ENCODE data around the gene MACROD2.

MACROD2 gene

DNA sequence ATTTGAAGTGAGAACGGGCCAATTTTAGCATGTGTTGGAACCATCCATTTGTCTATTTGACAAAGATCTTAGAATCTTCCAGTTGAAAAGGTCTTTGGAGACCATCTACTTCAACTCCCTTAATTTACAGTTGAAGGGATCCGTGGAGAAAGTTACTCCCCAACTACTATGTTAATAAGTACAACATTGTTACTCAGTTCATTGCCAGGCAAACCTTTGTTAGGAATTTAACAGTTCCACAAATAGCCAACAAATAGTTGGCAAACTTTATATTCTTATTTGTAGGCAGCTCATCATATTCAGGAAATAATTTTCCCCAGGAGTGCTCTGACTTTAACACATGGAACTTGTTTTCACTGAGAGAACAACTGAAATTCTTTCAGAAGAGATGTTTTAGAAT, 423.1 kb downstream of the MACROD2 start:
- H3K4me2 ChIP-seq, result no peak overlapping the region
- no peak overlapping the region for H3K27ac ChIP-seq
- no peaks in the 10 kb centered on the region for H3K9me3 ChIP-seq (replicated peaks in 1 of 11)
- H3K4me3 ChIP-seq, result no peak overlapping the region
- H3K9ac ChIP-seq, result no peak overlapping the region
- H4K20me1 ChIP-seq, result no peaks in the 10 kb centered on the region
- H3K4me1 ChIP-seq, result no peaks in the 10 kb centered on the region
- H3K27me3 ChIP-seq, result no peaks in the 10 kb centered on the region
- no peaks in the 10 kb centered on the region for H3K36me3 ChIP-seq
- TF ChIP-seq Cebpa-rat (IDR thresholded peaks at IDR 0.05), result no peak

DNA sequence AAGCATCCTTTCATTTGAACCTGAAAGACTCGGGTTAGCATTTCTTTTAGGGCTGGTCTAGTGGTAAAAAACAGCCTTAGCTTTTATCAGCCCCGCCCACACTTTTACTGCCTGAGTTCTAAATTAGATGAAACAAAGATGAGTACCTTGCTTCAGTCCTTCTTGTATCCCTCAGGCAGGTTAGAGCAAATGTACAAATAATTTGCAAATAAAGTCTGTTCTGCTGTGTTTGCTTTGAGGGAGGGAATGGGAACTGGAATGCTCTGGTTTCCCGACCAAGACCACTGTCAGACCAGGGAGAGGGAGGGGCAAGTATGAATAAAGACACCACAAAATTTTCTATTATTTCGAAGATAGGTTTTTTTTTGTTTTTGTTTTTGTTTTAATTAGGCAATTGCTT, 427.6 kb downstream of the MACROD2 start:
- Histone ChIP-seq H3K4me1 (peaks cover 0 to 8% (median 6%) of the 10 kb centered on the region in 10 experiments; a peak in 9 of 20 replicates), H4K20me1 (no peaks in the 10 kb centered on the region), H3K27me3 (no peaks in the 10 kb centered on the region), H3K4me3 (no peak overlapping the region), H3K27ac (no peak overlapping the region), H3K9ac (no peak overlapping the region), H3K9me3 (replicated peaks in 1 of 11) (no peaks in the 10 kb centered on the region), H3K4me2 (no peak overlapping the region), H3K36me3 (no peaks in the 10 kb centered on the region)
- TF ChIP-seq Cebpa-rat (IDR thresholded peaks at IDR 0.05), result no peak

DNA sequence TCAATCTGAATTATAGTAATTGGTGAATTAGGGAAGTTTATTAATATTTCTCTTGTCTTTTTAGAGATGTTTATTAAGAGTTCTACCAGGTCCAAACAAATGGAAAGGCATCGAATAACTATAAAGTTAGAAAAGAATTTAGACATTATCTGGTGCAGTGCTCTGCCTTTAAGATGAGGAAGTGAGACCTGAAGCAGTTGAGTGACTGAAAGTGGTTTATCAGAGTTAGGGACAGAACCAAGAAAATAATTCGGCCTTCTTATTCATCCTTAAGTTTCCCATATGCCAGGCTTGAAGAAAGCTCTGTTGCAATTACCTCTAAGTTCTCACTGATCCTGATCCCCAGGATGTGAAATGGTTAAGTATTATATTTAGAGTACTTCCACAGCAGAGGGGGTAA, 436.3 kb downstream of the MACROD2 start:
- H3K4me1 ChIP-seq, result no peaks in the 10 kb centered on the region
- no peak overlapping the region for H3K27ac ChIP-seq
- TF ChIP-seq Cebpa-rat (IDR thresholded peaks at IDR 0.05), result no peak
- no peaks in the 10 kb centered on the region for H3K27me3 ChIP-seq
- no peaks in the 10 kb centered on the region for H4K20me1 ChIP-seq
- H3K4me3 ChIP-seq, result no peak overlapping the region
- H3K9ac ChIP-seq, result no peak overlapping the region
- H3K9me3 ChIP-seq (replicated peaks in 1 of 11), result no peaks in the 10 kb centered on the region
- no peak overlapping the region for H3K4me2 ChIP-seq
- H3K36me3 ChIP-seq, result no peaks in the 10 kb centered on the region

DNA sequence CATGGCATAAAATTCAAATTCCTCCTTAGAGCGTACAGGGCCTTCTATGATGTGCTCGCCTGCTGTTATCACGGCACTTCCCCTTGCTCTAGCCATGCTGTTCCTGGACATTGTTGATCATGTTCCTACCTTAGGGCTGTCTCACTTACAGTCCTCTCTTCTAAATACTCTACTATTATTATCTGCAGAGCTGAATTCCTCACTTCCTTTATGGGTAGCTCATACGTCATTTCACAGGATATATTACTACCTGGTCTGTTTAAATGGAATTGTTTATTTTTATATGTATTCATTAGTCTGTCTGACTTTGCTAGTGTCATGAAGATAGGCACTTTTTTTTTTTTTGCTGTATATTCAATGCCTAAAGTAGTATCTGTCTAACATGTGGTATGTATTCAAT, 436.8 kb downstream of the MACROD2 start:
- no peak overlapping the region for H3K4me2 ChIP-seq
- no peak for TF ChIP-seq Cebpa-rat (IDR thresholded peaks at IDR 0.05)
- no peak overlapping the region for H3K9ac ChIP-seq
- H3K36me3 ChIP-seq, result no peaks in the 10 kb centered on the region
- H3K27ac ChIP-seq, result no peak overlapping the region
- no peaks in the 10 kb centered on the region for H3K4me1 ChIP-seq
- H3K9me3 ChIP-seq (replicated peaks in 1 of 11), result no peaks in the 10 kb centered on the region
- H3K4me3 ChIP-seq, result no peak overlapping the region
- no peaks in the 10 kb centered on the region for H4K20me1 ChIP-seq
- H3K27me3 ChIP-seq, result no peaks in the 10 kb centered on the region

DNA sequence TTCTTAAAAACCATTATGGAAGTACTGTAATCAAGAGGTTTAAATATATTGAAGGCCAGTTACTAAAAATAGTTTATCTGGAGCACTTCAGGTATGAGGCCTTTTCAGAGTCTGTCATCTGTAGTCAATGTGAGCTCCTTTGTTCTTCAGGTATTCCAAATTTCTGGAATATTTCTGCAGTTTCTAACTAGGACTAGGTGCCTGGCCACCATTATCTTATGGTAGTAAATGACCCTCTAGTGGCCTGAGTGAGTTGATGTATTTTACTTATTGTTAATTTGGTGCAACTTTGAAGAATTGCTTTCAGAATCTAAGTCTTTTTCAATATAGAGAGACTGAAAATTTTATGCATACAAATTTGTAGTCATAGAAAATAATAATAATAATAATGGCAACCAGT, 437.3 kb downstream of the MACROD2 start:
- Histone ChIP-seq H4K20me1 (no peaks in the 10 kb centered on the region), H3K4me1 (no peaks in the 10 kb centered on the region), H3K27ac (no peak overlapping the region), H3K4me3 (no peak overlapping the region), H3K36me3 (no peaks in the 10 kb centered on the region), H3K9me3 (replicated peaks in 1 of 11) (no peaks in the 10 kb centered on the region), H3K27me3 (no peaks in the 10 kb centered on the region), H3K9ac (no peak overlapping the region), H3K4me2 (no peak overlapping the region)
- TF ChIP-seq Cebpa-rat (IDR thresholded peaks at IDR 0.05), result no peak

DNA sequence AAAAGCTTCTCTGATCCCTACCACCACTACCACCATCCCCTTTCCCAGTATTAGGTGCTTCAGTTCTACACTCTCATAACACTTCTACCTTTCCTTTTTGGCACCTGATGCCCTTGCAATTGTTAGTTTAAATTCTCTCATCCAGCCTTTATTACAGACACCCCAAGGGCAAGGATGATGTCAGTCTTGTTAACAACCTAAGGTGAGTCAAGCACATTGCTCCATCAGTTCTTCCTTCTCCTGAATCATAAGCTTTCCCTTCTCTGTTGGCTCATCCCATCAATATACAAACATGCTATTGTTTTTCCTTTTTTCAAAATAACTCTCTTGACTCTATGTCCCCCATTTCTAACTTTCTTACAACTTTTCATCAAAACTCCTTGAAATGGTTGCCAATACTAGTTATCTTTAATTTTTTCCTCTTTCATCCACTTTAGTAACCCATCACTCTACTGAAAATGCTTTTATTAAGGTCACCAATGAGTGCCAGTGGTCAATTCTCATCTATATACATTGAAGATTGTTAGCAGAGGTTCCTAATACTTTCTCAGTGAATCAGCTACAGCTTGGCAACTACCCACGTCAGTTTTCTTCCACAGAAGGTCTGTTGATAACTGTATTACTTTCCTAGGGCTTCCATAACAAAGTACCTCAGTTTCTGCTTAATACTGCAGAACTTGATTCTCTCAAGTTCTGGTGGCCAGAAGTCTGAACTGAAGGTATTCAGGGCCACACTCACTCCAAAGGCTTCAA, 439.2 kb downstream of the MACROD2 start:
- H3K9me3 ChIP-seq (replicated peaks in 1 of 11), result peaks cover 4 to 12% (median 8%) of the 10 kb centered on the region in 11 experiments; a peak in 12 of 22 replicates
- H3K36me3 ChIP-seq, result no peaks in the 10 kb centered on the region
- no peak overlapping the region for H3K27ac ChIP-seq
- H4K20me1 ChIP-seq, result no peaks in the 10 kb centered on the region
- TF ChIP-seq Cebpa-rat (IDR thresholded peaks at IDR 0.05), result no peak
- no peaks in the 10 kb centered on the region for H3K27me3 ChIP-seq
- no peak overlapping the region for H3K9ac ChIP-seq
- H3K4me1 ChIP-seq, result no peaks in the 10 kb centered on the region
- no peak overlapping the region for H3K4me2 ChIP-seq
- H3K4me3 ChIP-seq, result no peak overlapping the region

DNA sequence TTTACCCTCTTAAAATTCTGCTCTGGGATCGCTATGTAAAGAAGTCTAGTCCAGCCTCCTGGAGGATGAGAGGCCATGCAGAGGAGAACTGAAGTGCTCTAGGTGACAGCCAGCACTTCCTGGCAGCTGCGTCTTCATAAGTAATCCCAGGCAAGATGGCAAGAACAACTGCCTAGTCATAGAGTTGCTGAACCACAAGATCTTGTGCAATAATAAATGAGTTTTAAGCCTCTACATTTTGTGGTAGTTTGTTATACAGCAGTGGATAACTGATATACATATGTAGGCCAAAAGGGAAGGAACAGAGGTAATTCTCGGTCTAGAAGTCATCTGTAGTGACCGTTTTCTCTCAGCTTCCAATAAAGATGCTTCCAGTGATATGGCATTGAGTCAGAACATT, 445.9 kb downstream of the MACROD2 start:
- peak in 2 of 11 experiments; percentile 28 to 31; a peak in 1 of 22 replicates for TF ChIP-seq Cebpa-rat (IDR thresholded peaks at IDR 0.05)
- Histone ChIP-seq H3K27ac (no peak overlapping the region), H3K4me1 (no peaks in the 10 kb centered on the region), H3K4me2 (no peak overlapping the region), H3K9me3 (replicated peaks in 1 of 11) (peaks cover 4 to 12% (median 8%) of the 10 kb centered on the region in 11 experiments; a peak in 12 of 22 replicates), H3K4me3 (no peak overlapping the region), H3K27me3 (no peaks in the 10 kb centered on the region), H3K9ac (no peak overlapping the region), H3K36me3 (no peaks in the 10 kb centered on the region), H4K20me1 (no peaks in the 10 kb centered on the region)

DNA sequence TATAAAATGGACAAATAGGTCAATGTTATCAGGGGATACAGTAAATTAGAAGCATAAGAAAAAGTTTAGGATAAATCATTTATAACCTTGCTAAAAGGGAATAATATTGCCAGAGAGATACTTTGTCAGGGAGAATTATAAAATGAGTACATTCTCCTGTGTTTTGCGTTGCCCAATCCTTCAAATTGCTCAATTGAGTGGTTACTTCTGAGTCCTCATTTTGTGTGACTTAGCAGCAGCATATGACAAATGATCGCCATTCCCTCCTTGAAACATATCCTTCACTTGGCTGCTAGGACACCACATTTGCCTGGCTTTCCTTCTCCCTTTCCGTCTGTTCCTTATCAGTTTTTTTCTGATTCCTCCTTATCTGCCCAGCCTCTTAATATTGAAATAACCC, 448.8 kb downstream of the MACROD2 start:
- no peak overlapping the region for H3K27ac ChIP-seq
- no peak overlapping the region for H3K9ac ChIP-seq
- H3K36me3 ChIP-seq, result no peaks in the 10 kb centered on the region
- peaks cover under 1 to 4% (median 3%) of the 10 kb centered on the region in 11 experiments; a peak in 11 of 22 replicates for H3K9me3 ChIP-seq (replicated peaks in 1 of 11)
- no peak for TF ChIP-seq Cebpa-rat (IDR thresholded peaks at IDR 0.05)
- H3K4me3 ChIP-seq, result no peak overlapping the region
- no peaks in the 10 kb centered on the region for H3K27me3 ChIP-seq
- H4K20me1 ChIP-seq, result no peaks in the 10 kb centered on the region
- no peak overlapping the region for H3K4me2 ChIP-seq
- no peaks in the 10 kb centered on the region for H3K4me1 ChIP-seq

DNA sequence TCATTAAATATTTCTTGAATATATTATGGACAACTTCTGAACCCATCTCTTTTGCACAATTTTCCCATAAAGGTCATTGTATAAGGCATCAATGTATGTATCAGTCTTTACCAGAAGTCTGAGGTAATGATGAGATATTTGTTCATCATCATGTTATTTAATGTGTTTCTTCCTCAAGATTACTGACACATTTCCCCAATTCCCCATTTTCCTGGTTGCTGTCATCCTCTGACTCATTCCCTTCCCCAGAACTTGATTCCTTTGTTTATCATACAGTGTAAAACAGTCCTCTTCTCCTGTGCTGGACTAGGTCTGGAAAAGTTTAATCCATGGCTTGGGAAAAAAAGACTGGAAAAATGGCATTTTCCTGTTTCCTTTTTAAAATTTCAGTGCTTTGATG, 450.0 kb downstream of the MACROD2 start:
- Histone ChIP-seq H3K4me3 (no peak overlapping the region), H3K4me2 (no peak overlapping the region), H3K27me3 (no peaks in the 10 kb centered on the region), H3K27ac (no peak overlapping the region), H3K36me3 (no peaks in the 10 kb centered on the region), H3K9me3 (replicated peaks in 1 of 11) (no peaks in the 10 kb centered on the region), H4K20me1 (no peaks in the 10 kb centered on the region), H3K4me1 (no peaks in the 10 kb centered on the region), H3K9ac (no peak overlapping the region)
- no peak for TF ChIP-seq Cebpa-rat (IDR thresholded peaks at IDR 0.05)

DNA sequence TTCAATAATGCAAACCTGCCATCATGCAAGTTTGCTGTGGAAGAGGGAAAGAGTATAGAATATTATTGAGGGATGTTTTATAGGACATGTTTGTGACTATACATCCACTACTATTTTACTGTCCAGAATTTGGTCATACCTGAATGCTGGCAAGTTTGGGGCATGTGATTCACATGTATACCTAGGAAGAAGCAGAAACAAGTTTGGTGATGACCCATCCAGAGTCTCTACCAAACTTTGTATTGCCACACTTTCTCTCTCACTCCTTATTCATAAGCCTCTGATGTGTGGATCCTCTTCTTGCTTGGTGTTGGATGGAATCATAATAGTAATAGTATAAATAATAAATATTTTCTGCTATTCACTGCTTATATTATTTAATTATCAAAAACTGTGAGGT, 450.6 kb downstream of the MACROD2 start:
- no peaks in the 10 kb centered on the region for H3K4me1 ChIP-seq
- H3K27me3 ChIP-seq, result no peaks in the 10 kb centered on the region
- H3K4me2 ChIP-seq, result no peak overlapping the region
- no peaks in the 10 kb centered on the region for H3K36me3 ChIP-seq
- no peak for TF ChIP-seq Cebpa-rat (IDR thresholded peaks at IDR 0.05)
- no peak overlapping the region for H3K4me3 ChIP-seq
- no peak overlapping the region for H3K9ac ChIP-seq
- H3K9me3 ChIP-seq (replicated peaks in 1 of 11), result no peaks in the 10 kb centered on the region
- no peaks in the 10 kb centered on the region for H4K20me1 ChIP-seq
- H3K27ac ChIP-seq, result no peak overlapping the region

Measured in BLaER1 treated with 17β-estradiol and CSF1 and Interleukin-3, amounts not matched to agents 10 nM and 100 nM (cell line).